Heart left ventricle (tissue), 13 donors: ENCODE data around the gene SELENON.

Source experiments
- CTCF ChIP-seq, 12 donors: fragments of 200-600 bp; sonication (generic) in 4 of 12; IDR thresholded peaks; one replicate each; pipeline versions ENCODE4 v1.5.0 to v1.8.0; 2018 to 2022; ENCODE audit warnings: antibody characterized with exemption in 12 of 12, mild to moderate bottlenecking in 5 of 12
- POLR2A ChIP-seq, 2 donors: fragments of 450-650 bp; IDR thresholded peaks; one replicate each; pipeline ENCODE4 v1.6.1; 2017; ENCODE audit warnings: antibody characterized with exemption in 2 of 2, mild to moderate bottlenecking in 2 of 2, moderate library complexity in 2 of 2
- donor health status: ischemic (EF 13 %, LVEDD 7.1; RV severe dilation, severe dysfunction).
- donor health status: DM: no; HTN: yes; CAD: no.
- donor health status: DM: no; HTN: no; CAD: no.
- donor health status: ischemic (EF 25% LVEDD 6.9; RV normal size, moderate dysfunction).
- donor health status: ischemic (EF 25% LVEDD 5.7; RV mildly dilated, moderate dysfunction).
- donor health status: ischemic (EF 35%, LVEDD 5.7; RV mildly dilated, moderate dysfunction).
- donor health status: nonischemic (EF 11% LVEDD 7.7; RV severe dilation, severe dysfunction).
- donor health status: DM: yes; HTN: yes; CAD: no.
- donor health status: PGD.
- donor health status: ischemic (EF 29% LVEDD 5.4; RV normal size, mild dysfunction).
- donor health status: nonischemic (EF 23%, LVEDD 6.1; RV moderate dilation, normal function).

- TF ChIP-seq POLR2A (IDR thresholded peaks at IDR 0.05), result no peak
- no peak for TF ChIP-seq CTCF (IDR thresholded peaks at IDR 0.05)
Measured at GRCh38 chr1:25821630-25822091, 21.7 kb downstream of the SELENON start.
